H9 (cell line): Measurements from ENCODE around the gene TCF15. TPM values are rescaled to one million over a fixed set of nuclear protein-coding genes. Genes with fewer than 3 reads are reported as not detected.

ENCODE experiments used
- DNase-seq: peaks from one replicate; pipeline ENCODE4 v3.0.0-alpha.2; 2017
- H2AFZ ChIP-seq: one replicate; pipeline ENCODE4 v1.6.1; 2013; ENCODE audit warnings: mild to moderate bottlenecking, low read length, control low read depth, moderate library complexity
- H2AK5ac ChIP-seq: 2 replicates; pipeline ENCODE4 v1.6.1; 2013; ENCODE audit warnings: low read length, control low read depth, mixed read lengths; ENCODE audit not compliant: insufficient read length
- H2BK120ac ChIP-seq: one replicate; pipeline ENCODE4 v1.6.1; 2013; ENCODE audit warnings: low read depth, mild to moderate bottlenecking, low read length, control low read depth, inconsistent platforms; ENCODE audit not compliant: poor library complexity, severe bottlenecking
- H2BK12ac ChIP-seq: 2 replicates; pipeline ENCODE4 v1.6.1; 2013; ENCODE audit warnings: low read length, control low read depth, mixed read lengths, low read depth; ENCODE audit not compliant: insufficient read length
- H2BK15ac ChIP-seq: 2 replicates; pipeline ENCODE4 v1.6.1; 2013; ENCODE audit warnings: low read depth, low read length, control low read depth
- H2BK20ac ChIP-seq: one replicate; pipeline ENCODE4 v1.6.1; 2013; ENCODE audit warnings: low read depth, mild to moderate bottlenecking, low read length, control low read depth, inconsistent platforms; ENCODE audit not compliant: poor library complexity, severe bottlenecking
- H2BK5ac ChIP-seq: 2 replicates; pipeline ENCODE4 v1.6.1; 2013; ENCODE audit warnings: low read length, control low read depth, mixed read lengths; ENCODE audit not compliant: insufficient read length
- H3K14ac ChIP-seq: 2 replicates; pipeline ENCODE4 v1.6.1; 2013; ENCODE audit warnings: low read length, control low read depth; ENCODE audit not compliant: insufficient read depth
- H3K18ac ChIP-seq: 2 replicates; pipeline ENCODE4 v1.6.1; 2013; ENCODE audit warnings: low read depth, mild to moderate bottlenecking, mixed read lengths, low read length, control low read depth; ENCODE audit not compliant: insufficient read length
- H3K23ac ChIP-seq: 2 replicates; pipeline ENCODE4 v1.6.1; 2013; ENCODE audit warnings: low read length, control low read depth, mixed read lengths, low read depth; ENCODE audit not compliant: insufficient read length
- H3K23me2 ChIP-seq: 2 replicates; pipeline ENCODE4 v1.6.1; 2013; ENCODE audit warnings: low read depth, mild to moderate bottlenecking, mixed read lengths, low read length, control low read depth; ENCODE audit not compliant: insufficient read length, poor library complexity, severe bottlenecking
- H3K27ac ChIP-seq: 2 replicates; pipeline ENCODE4 v1.5.1; 2013; ENCODE audit warnings: low read length, control low read depth, mixed read lengths, low read depth; ENCODE audit not compliant: insufficient read length
- H3K27me3 ChIP-seq: 2 replicates; pipeline ENCODE4 v1.6.1; 2013; ENCODE audit warnings: low read length, control low read depth, inconsistent platforms; ENCODE audit not compliant: insufficient read depth
- H3K4ac ChIP-seq: 2 replicates; pipeline ENCODE4 v1.6.1; 2013; ENCODE audit warnings: low read depth, mild to moderate bottlenecking, control low read depth, inconsistent platforms, low read length, moderate library complexity
- H3K4me1 ChIP-seq: 2 replicates; pipeline ENCODE4 v1.6.1; 2013; ENCODE audit warnings: low read length, control low read depth, inconsistent platforms; ENCODE audit not compliant: insufficient read depth
- H3K4me2 ChIP-seq: 2 replicates; pipeline ENCODE4 v1.6.1; 2013; ENCODE audit warnings: low read length, control low read depth, mixed read lengths; ENCODE audit not compliant: insufficient read length, insufficient read depth
- H3K56ac ChIP-seq: 2 replicates; pipeline ENCODE4 v1.6.1; 2013; ENCODE audit warnings: low read depth, mild to moderate bottlenecking, mixed read lengths, low read length, control low read depth; ENCODE audit not compliant: insufficient read length
- H3K79me1 ChIP-seq: 2 replicates; pipeline ENCODE4 v1.6.1; 2013; ENCODE audit warnings: low read depth, mild to moderate bottlenecking, moderate library complexity, low read length, control low read depth, inconsistent platforms; ENCODE audit not compliant: insufficient read depth, poor library complexity, severe bottlenecking
- H3K79me2 ChIP-seq: 2 replicates; pipeline ENCODE4 v1.6.1; 2013; ENCODE audit warnings: low read length, control low read depth, inconsistent platforms; ENCODE audit not compliant: insufficient read depth
- H3K9ac ChIP-seq: 2 replicates; pipeline ENCODE4 v1.6.1; 2013; ENCODE audit warnings: low read length, control low read depth, mixed read lengths; ENCODE audit not compliant: insufficient read length; ENCODE audit errors: extremely low read depth
- H3K9me3 ChIP-seq: one replicate; pipeline ENCODE4 v1.6.1; 2013; ENCODE audit warnings: low read depth, low read length, inconsistent platforms; ENCODE audit not compliant: control insufficient read depth
- H3T11ph ChIP-seq: one replicate; pipeline ENCODE4 v1.6.1; 2013; ENCODE audit warnings: mild to moderate bottlenecking, low read length, control low read depth, inconsistent platforms
- H4K20me1 ChIP-seq: one replicate; pipeline ENCODE4 v1.6.1; 2013; ENCODE audit not compliant: control insufficient read depth, insufficient read length, insufficient read depth
- H4K5ac ChIP-seq: 2 replicates; pipeline ENCODE4 v1.6.1; 2013; ENCODE audit warnings: low read depth, mild to moderate bottlenecking, mixed read lengths, low read length, control low read depth; ENCODE audit not compliant: insufficient read length
- H4K8ac ChIP-seq: replicated peaks from 2 replicates; pipeline ENCODE4 v1.6.1; 2013; ENCODE audit warnings: low read length, control low read depth, mixed read lengths, low read depth; ENCODE audit not compliant: insufficient read length
- H4K91ac ChIP-seq: 2 replicates; pipeline ENCODE4 v1.6.1; 2013; ENCODE audit warnings: low read depth, mild to moderate bottlenecking, moderate library complexity, mixed read lengths, low read length, control low read depth; ENCODE audit not compliant: insufficient read length
- H3K27ac Mint-ChIP-seq, 3 experiments: 2 replicates in 2 of 3; 3 replicates in 1 of 3; pipeline ENCODE4 v1.8.0; 2020 to 2021; ENCODE audit warnings: mixed read lengths in 3 of 3, mild to moderate bottlenecking in 1 of 3, moderate library complexity in 1 of 3
- H3K27me3 Mint-ChIP-seq: 2 replicates; pipeline ENCODE4 v1.8.0; 2021; ENCODE audit warnings: low read depth, mild to moderate bottlenecking, moderate library complexity, mixed read lengths
- H3K36me3 Mint-ChIP-seq, 3 experiments: 2 replicates in 2 of 3; 3 replicates in 1 of 3; pipeline ENCODE4 v1.8.0; 2020 to 2021; ENCODE audit warnings: low read depth in 3 of 3, mixed read lengths in 3 of 3; ENCODE audit not compliant: insufficient read depth in 1 of 3
- H3K4me1 Mint-ChIP-seq, 2 experiments: 2 replicates each; pipeline ENCODE4 v1.8.0; 2020; ENCODE audit warnings: mixed read lengths in 2 of 2
- H3K4me3 Mint-ChIP-seq, 2 experiments: 2 replicates in 1 of 2; 3 replicates in 1 of 2; pipeline ENCODE4 v1.8.0; 2020 to 2021; ENCODE audit warnings: mild to moderate bottlenecking in 2 of 2, mixed read lengths in 2 of 2, moderate library complexity in 1 of 2
- H3K9me3 Mint-ChIP-seq, 2 experiments: 2 replicates in 1 of 2; 3 replicates in 1 of 2; pipeline ENCODE4 v1.8.0; 2020; ENCODE audit warnings: mild to moderate bottlenecking in 2 of 2, mixed read lengths in 2 of 2, moderate library complexity in 1 of 2
- WGBS: extraction: QIAGEN DNeasy Blood & Tissue Kit; methylation state at CpG from one replicate; pipeline ENCODE4 v1.1.7; 2013; ENCODE audit warnings: missing lambda C conversion rate, low lambda C conversion rate, mixed read lengths; ENCODE audit not compliant: insufficient read length; ENCODE audit errors: extremely low coverage; 5-methylcytosine and 5-hydroxymethylcytosine counted together
- total RNA-seq: library from RNA; stranded (reverse); gene quantifications from 2 replicates; pipeline ENCODE4 v1.2.1, GENCODE V29; 2021
- TF ChIP-seq, protein P1 (sequence below): fragments of 200-600 bp; sonication (generic); conservative IDR thresholded peaks from 3 replicates; pipeline ENCODE4 v1.8.0; 2021; ENCODE audit warnings: antibody characterized with exemption, mild to moderate bottlenecking

The TCF15 gene
- total RNA-seq, 1 experiment from 2014 or later = 2.0 TPM

DNA sequence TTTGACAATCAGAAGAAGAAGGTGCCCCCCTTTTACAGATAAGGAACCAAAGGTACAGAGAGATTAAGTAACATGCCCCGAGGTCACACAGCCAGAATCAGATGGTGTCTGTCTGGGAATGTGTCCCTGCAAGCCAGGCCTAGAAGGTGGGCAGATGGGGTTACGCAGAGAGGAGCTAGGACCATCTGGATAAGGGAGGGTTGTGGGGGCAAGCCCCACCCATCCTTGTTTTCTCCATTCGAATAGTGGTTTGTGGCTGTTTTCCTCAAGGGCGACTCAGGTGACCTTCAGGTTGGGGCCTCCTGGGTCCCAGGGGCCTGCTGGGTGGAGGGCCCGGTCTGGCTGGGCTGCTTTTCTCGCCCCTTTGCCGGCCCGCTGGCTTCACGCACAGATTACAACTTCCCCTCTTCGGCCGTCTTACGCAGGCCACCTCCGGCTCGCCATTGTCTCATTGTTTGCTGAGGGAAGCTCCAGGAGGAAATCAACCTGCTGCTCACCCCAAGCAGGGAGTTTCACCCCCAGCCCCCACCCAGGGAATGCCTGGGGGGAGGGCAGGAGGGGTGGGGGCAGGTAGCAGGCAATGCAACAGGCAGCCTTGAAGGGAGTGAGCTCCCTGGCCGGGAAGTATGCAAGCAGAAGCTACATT lies 35.7 kb downstream of the TCF15 start:
- Histone ChIP-seq H4K91ac (no peak overlapping the region), H3K14ac (no peak overlapping the region), H3K27ac (no peak overlapping the region), H4K20me1 (no peaks in the 10 kb centered on the region), H3K9me3 (no peaks in the 10 kb centered on the region), H2BK120ac (no peak overlapping the region), H3K18ac (peak overlapping the region; percentile 49), H3T11ph (no peak overlapping the region), H4K8ac (no peak overlapping the region), H3K4me2 (peak overlapping the region; percentile 13), H4K5ac (no peak overlapping the region), H3K4ac (no peak overlapping the region), H3K79me1 (no peaks in the 10 kb centered on the region), H3K56ac (no peak overlapping the region), H3K23me2 (no peaks in the 10 kb centered on the region), H3K79me2 (no peaks in the 10 kb centered on the region), H2BK12ac (no peak overlapping the region), H3K4me1 (peaks cover 11% of the 10 kb centered on the region), H2BK20ac (no peak overlapping the region), H2BK15ac (no peak overlapping the region), H3K9ac (no peak overlapping the region), H3K23ac (no peak overlapping the region), H2BK5ac (no peak overlapping the region), H3K27me3 (no peaks in the 10 kb centered on the region), H2AK5ac (no peak overlapping the region), H2AFZ (no peak overlapping the region)
- H3K27me3 Mint-ChIP-seq = peaks cover 21% of the 10 kb centered on the region
- peak; percentile 50 for DNase-seq
- H3K4me3 Mint-ChIP-seq = peak overlapping the region in 1 of 2 experiments; percentile 30; a peak in 2 of 5 replicates
- peaks cover 0 to 1% (median 0%) of the 10 kb centered on the region in 3 experiments; a peak in 1 of 7 replicates for H3K36me3 Mint-ChIP-seq
- peaks cover 43 to 45% of the 10 kb centered on the region in 2 experiments for H3K4me1 Mint-ChIP-seq
- TF ChIP-seq, protein P1, sequence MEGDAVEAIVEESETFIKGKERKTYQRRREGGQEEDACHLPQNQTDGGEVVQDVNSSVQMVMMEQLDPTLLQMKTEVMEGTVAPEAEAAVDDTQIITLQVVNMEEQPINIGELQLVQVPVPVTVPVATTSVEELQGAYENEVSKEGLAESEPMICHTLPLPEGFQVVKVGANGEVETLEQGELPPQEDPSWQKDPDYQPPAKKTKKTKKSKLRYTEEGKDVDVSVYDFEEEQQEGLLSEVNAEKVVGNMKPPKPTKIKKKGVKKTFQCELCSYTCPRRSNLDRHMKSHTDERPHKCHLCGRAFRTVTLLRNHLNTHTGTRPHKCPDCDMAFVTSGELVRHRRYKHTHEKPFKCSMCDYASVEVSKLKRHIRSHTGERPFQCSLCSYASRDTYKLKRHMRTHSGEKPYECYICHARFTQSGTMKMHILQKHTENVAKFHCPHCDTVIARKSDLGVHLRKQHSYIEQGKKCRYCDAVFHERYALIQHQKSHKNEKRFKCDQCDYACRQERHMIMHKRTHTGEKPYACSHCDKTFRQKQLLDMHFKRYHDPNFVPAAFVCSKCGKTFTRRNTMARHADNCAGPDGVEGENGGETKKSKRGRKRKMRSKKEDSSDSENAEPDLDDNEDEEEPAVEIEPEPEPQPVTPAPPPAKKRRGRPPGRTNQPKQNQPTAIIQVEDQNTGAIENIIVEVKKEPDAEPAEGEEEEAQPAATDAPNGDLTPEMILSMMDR = no peak
- H3K27ac Mint-ChIP-seq = peak overlapping the region in 1 of 3 experiments; percentile 95; a peak in 1 of 7 replicates
- no CpG with 5 or more reads among the region's 15 CpGs for WGBS
- no peaks in the 10 kb centered on the region for H3K9me3 Mint-ChIP-seq
